Transverse colon (tissue), 4 donors: ENCODE results near the gene UHRF2. TPM values are rescaled to one million over a fixed set of nuclear protein-coding genes. Genes with fewer than 3 reads are reported as not detected.

Source experiments
- DNase-seq: peaks from one replicate; pipeline ENCODE4 v3.0.0-alpha.2; 2019
- H3K27ac ChIP-seq, 4 donors: fragments of 200-600 bp; sonication (generic); 2 replicates each; pipeline ENCODE4 v1.5.1; 2016 to 2018; ENCODE audit warnings: inconsistent platforms in 4 of 4
- H3K27me3 ChIP-seq: fragments of 200-600 bp; sonication (generic); 2 replicates; pipeline ENCODE4 v1.5.1; 2017; ENCODE audit warnings: inconsistent platforms
- H3K36me3 ChIP-seq, 4 donors: fragments of 200-600 bp; sonication (generic); 2 replicates each; pipeline ENCODE4 v1.5.1; 2017 to 2019; ENCODE audit warnings: inconsistent platforms in 4 of 4
- H3K4me1 ChIP-seq, 4 donors: fragments of 200-600 bp; sonication (generic); 2 replicates each; pipeline ENCODE4 v1.5.1; 2017 to 2020; ENCODE audit warnings: inconsistent platforms in 4 of 4
- H3K4me3 ChIP-seq, 4 donors: fragments of 200-600 bp; sonication (generic); 1 replicate in 1 of 4; 2 replicates in 3 of 4; pipeline versions ENCODE4 v1.5.1 to v1.6.1; 2017 to 2019; ENCODE audit warnings: inconsistent platforms in 4 of 4
- H3K9me3 ChIP-seq, 2 donors: fragments of 200-600 bp; sonication (generic); 2 replicates each; pipeline ENCODE4 v1.5.1; 2017 to 2019; ENCODE audit warnings: inconsistent platforms in 2 of 2
- CTCF ChIP-seq, 5 experiments: fragments of 200-600 bp in 3 of 5; fragments of 450-650 bp in 2 of 5; sonication (generic) in 3 of 5; IDR thresholded peaks; 1 replicate in 2 of 5; 2 replicates in 3 of 5; pipeline ENCODE4 v1.5.1; 2016 to 2017; ENCODE audit warnings: antibody characterized with exemption in 5 of 5, inconsistent platforms in 3 of 5, mild to moderate bottlenecking in 2 of 5, moderate library complexity in 1 of 5
- EP300 ChIP-seq: sonication (generic); formaldehyde crosslinking; IDR thresholded peaks from one replicate; pipeline ENCODE4 v1.6.1; 2017; ENCODE audit warnings: antibody characterized with exemption, low read depth
- POLR2A ChIP-seq: fragments of 450-650 bp; IDR thresholded peaks from one replicate; pipeline ENCODE4 v1.6.1; 2016; ENCODE audit warnings: antibody characterized with exemption, mild to moderate bottlenecking, moderate library complexity
- POLR2AphosphoS5 ChIP-seq, 3 donors: sonication (generic); formaldehyde crosslinking; IDR thresholded peaks; one replicate each; pipeline ENCODE4 v1.6.1; 2016; ENCODE audit warnings: antibody characterized with exemption in 3 of 3
- WGBS, 2 donors: methylation state at CpG; one replicate each; pipeline ENCODE4 v1.1.5; 2018; ENCODE audit warnings: low coverage in 1 of 2; 5-methylcytosine and 5-hydroxymethylcytosine counted together
- in situ Hi-C, 4 donors: fragments of 200-750 bp; cut with MboI; loops; one replicate each; pipeline versions ENCODE4 v1.15.0 to v1.15.1; 2017; ENCODE audit warnings: low sequenced_read_pairs in 3 of 4, low pct_ligation_motif_present in 1 of 4, low pct_unique_long_range_greater_than_20kb in 1 of 4
- intact Hi-C: fragments of 100-400 bp; cut with DNase I; formaldehyde crosslinking; loops from one replicate; pipeline ENCODE4 v1.15.1; 2023; ENCODE audit warnings: low total_unique reads
- total RNA-seq, 4 donors: library from RNA; depleted of rRNA; stranded (reverse); fragments of >200 nt; gene quantifications; one replicate each; pipeline ENCODE4 v1.1.0, GENCODE V29; 2016

Gene UHRF2
- total RNA-seq, 4 donors from 2014 or later: 40.8 to 64.0 (median 51.4) TPM

GRCh38 chr9:6459718-6460117, 46.7 kb downstream of the UHRF2 start:
- TF ChIP-seq POLR2A: no peak
- no peak for TF ChIP-seq POLR2AphosphoS5 (IDR thresholded peaks at IDR 0.05)
- no peak for TF ChIP-seq EP300
- TF ChIP-seq CTCF (IDR thresholded peaks at IDR 0.05): no peak
- Histone ChIP-seq H3K27me3 (no peaks in the 10 kb centered on the region), H3K4me3 (no peak overlapping the region), H3K27ac (no peak overlapping the region), H3K4me1 (no peaks in the 10 kb centered on the region), H3K9me3 (no peaks in the 10 kb centered on the region), H3K36me3 (peaks cover 0 to 7% (median 0%) of the 10 kb centered on the region in 4 donors)
- DNase-seq: no peak
- in situ Hi-C loops (no loop called here), intact Hi-C loops (no loop called here)
- WGBS, 2 donors: 89 to 94% methylated on average over 2 to 5 of the region's 5 CpGs

GRCh38 chr9:6460189-6460768, 47.3 kb downstream of the UHRF2 start:
- Histone ChIP-seq H3K27me3 (no peaks in the 10 kb centered on the region), H3K36me3 (peaks cover 0 to 7% (median 0%) of the 10 kb centered on the region in 4 donors), H3K4me3 (no peak overlapping the region), H3K9me3 (no peaks in the 10 kb centered on the region), H3K27ac (no peak overlapping the region), H3K4me1 (no peaks in the 10 kb centered on the region)
- intact Hi-C loops (no loop called here), in situ Hi-C loops (no loop called here)
- no peak for TF ChIP-seq POLR2A
- TF ChIP-seq EP300: no peak
- TF ChIP-seq CTCF (IDR thresholded peaks at IDR 0.05): no peak
- no peak for TF ChIP-seq POLR2AphosphoS5 (IDR thresholded peaks at IDR 0.05)
- 92 to 98% methylated on average over 5 of the region's 5 CpGs for WGBS, 2 donors
- no peak for DNase-seq

- intact Hi-C loops (no loop called here), in situ Hi-C loops (no loop called here)
- 95 to 100% methylated on average over 3 of the region's 3 CpGs for WGBS, 2 donors
- H3K9me3 ChIP-seq: no peaks in the 10 kb centered on the region
- no peak overlapping the region for H3K27ac ChIP-seq
- peaks cover 0 to 7% (median 0%) of the 10 kb centered on the region in 4 donors for H3K36me3 ChIP-seq
- no peaks in the 10 kb centered on the region for H3K4me1 ChIP-seq
- no peak for TF ChIP-seq EP300
- TF ChIP-seq POLR2A: no peak
- TF ChIP-seq POLR2AphosphoS5 (IDR thresholded peaks at IDR 0.05): no peak
- TF ChIP-seq CTCF (IDR thresholded peaks at IDR 0.05): no peak
- no peak overlapping the region for H3K4me3 ChIP-seq
- DNase-seq: no peak
- no peaks in the 10 kb centered on the region for H3K27me3 ChIP-seq
Observed at GRCh38 chr9:6461619-6462018, 48.6 kb downstream of the UHRF2 start.

- no peak for TF ChIP-seq POLR2AphosphoS5 (IDR thresholded peaks at IDR 0.05)
- TF ChIP-seq CTCF (IDR thresholded peaks at IDR 0.05): no peak
- TF ChIP-seq EP300: no peak
- TF ChIP-seq POLR2A: no peak
- no peaks in the 10 kb centered on the region for H3K4me1 ChIP-seq
Observed at GRCh38 chr9:6467006-6467625, 54.1 kb downstream of the UHRF2 start.

More at GRCh38 chr9:6467006-6467625, 54.1 kb downstream of the UHRF2 start:
- intact Hi-C loops: no loop called here
- DNase-seq: no peak
- Histone ChIP-seq H3K9me3 (no peaks in the 10 kb centered on the region), H3K27ac (no peak overlapping the region), H3K36me3 (no peaks in the 10 kb centered on the region), H3K27me3 (no peaks in the 10 kb centered on the region), H3K4me3 (no peak overlapping the region)
- 87 to 90% methylated on average over 5 to 6 of the region's 6 CpGs for WGBS, 2 donors
- in situ Hi-C loops: no loop called here
